ENCODE results near the gene KCNQ1. TPM values are rescaled to one million over a fixed set of nuclear protein-coding genes. Genes with fewer than 3 reads are reported as not detected.

KCNQ1 gene
- total and polyA plus RNA-seq, 2 donors (not counting 3 experiments of a cell fraction or from before 2014, with no cell fraction given), result 0.07 to 0.09 TPM

DNA sequence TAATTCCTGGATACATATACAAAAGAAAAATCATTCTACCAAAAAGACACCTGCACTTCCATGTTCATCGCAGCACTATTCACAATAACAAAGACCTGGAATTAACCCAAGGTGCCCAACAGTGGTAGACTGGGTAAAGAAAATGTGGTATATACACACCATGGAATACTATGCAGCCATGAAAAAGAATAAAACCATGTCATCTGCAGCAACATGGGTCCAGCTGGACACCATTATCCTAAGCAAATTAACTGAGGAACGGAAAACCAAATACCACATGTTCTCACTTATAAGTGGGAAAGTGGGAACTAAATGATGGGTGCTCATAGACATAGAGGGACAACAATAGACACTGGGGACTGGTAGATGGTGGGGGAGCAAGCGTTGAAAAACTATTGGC lies 5.0 kb upstream of the KCNQ1 start:
- Histone ChIP-seq H3K9ac (replicated peaks; ENCODE audit: extremely low read depth, insufficient read depth, low read length) (no peak overlapping the region), H3K36me3 (ENCODE audit: control insufficient read depth in 2 of 2, extremely low read depth in 1 of 2, insufficient read depth in 2 of 2, low read length in 2 of 2) (no peaks in the 10 kb centered on the region), H2AFZ (ENCODE audit: low read depth, low read length) (no peak overlapping the region), H3K9me1 (replicated peaks; ENCODE audit: control insufficient read depth, extremely low read depth, insufficient read depth, low read length) (no peaks in the 10 kb centered on the region), H3K4me3 (replicated peaks in 1 of 3; ENCODE audit: insufficient read depth in 1 of 3, low read depth in 1 of 3, low read length in 3 of 3) (no peak overlapping the region), H3K27me3 (ENCODE audit: control insufficient read depth in 2 of 2, insufficient read depth in 2 of 2, low read length in 2 of 2) (peaks cover 2 to 8% of the 10 kb centered on the region in 2 experiments), H3K79me2 (ENCODE audit: control insufficient read depth, insufficient read depth, low read length) (no peaks in the 10 kb centered on the region), H4K20me1 (replicated peaks; ENCODE audit: control insufficient read depth, extremely low read depth, insufficient read depth, low read length) (no peaks in the 10 kb centered on the region), H3K9me3 (replicated peaks; ENCODE audit: control insufficient read depth, insufficient read depth, low read length) (no peaks in the 10 kb centered on the region), H3K27ac (ENCODE audit: insufficient read depth, low read depth, low read length) (no peak overlapping the region), H3K4me1 (ENCODE audit: control insufficient read depth, extremely low read depth, insufficient read depth, low read length) (no peaks in the 10 kb centered on the region), H3K4me2 (ENCODE audit: insufficient read depth, low read length) (no peak overlapping the region)
- ChIA-PET CTCF (no interaction called here), POLR2A (no interaction called here)
- FAIRE-seq, result no peak
- no TSS peak for BruUV-seq (replicated peaks)
- no peak for DNase-seq (ENCODE audit: low read depth, low spot score)
- dilution Hi-C loops (cut with MboI; ENCODE audit: extremely low pct_ligation_motif_present, low sequenced_read_pairs) (no loop called here), intact Hi-C loops (cut with micrococcal nuclease) (no loop called here)
- TF ChIP-seq, protein P1, sequence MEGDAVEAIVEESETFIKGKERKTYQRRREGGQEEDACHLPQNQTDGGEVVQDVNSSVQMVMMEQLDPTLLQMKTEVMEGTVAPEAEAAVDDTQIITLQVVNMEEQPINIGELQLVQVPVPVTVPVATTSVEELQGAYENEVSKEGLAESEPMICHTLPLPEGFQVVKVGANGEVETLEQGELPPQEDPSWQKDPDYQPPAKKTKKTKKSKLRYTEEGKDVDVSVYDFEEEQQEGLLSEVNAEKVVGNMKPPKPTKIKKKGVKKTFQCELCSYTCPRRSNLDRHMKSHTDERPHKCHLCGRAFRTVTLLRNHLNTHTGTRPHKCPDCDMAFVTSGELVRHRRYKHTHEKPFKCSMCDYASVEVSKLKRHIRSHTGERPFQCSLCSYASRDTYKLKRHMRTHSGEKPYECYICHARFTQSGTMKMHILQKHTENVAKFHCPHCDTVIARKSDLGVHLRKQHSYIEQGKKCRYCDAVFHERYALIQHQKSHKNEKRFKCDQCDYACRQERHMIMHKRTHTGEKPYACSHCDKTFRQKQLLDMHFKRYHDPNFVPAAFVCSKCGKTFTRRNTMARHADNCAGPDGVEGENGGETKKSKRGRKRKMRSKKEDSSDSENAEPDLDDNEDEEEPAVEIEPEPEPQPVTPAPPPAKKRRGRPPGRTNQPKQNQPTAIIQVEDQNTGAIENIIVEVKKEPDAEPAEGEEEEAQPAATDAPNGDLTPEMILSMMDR (IDR thresholded peaks at IDR 0.05; ENCODE audit: extremely low read depth in 1 of 2, insufficient read depth in 1 of 2, low read depth in 1 of 2, low read length in 2 of 2), result no peak
- TF ChIP-seq JUN (IDR thresholded peaks at IDR 0.05; ENCODE audit: borderline replicate concordance, insufficient read depth, insufficient read length, low read depth) (no peak), POLR2AphosphoS5 (IDR thresholded peaks at IDR 0.05; ENCODE audit: insufficient read depth, low read depth, low read length) (no peak), EZH2 (IDR thresholded peaks at IDR 0.05; ENCODE audit: borderline replicate concordance, low read depth, low read length, severe bottlenecking) (no peak), FOS (IDR thresholded peaks at IDR 0.05; ENCODE audit: borderline replicate concordance, insufficient read depth, low read length) (no peak), POLR2A (IDR thresholded peaks at IDR 0.05; ENCODE audit: low read depth, low read length) (no peak), GATA2 (IDR thresholded peaks at IDR 0.05; ENCODE audit: insufficient read depth, insufficient read length, low read depth, low read length) (no peak), MYC (IDR thresholded peaks at IDR 0.05; ENCODE audit: low read depth, low read length) (no peak)
- TF ChIP-seq, protein P2, sequence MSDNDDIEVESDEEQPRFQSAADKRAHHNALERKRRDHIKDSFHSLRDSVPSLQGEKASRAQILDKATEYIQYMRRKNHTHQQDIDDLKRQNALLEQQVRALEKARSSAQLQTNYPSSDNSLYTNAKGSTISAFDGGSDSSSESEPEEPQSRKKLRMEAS (IDR thresholded peaks at IDR 0.05; ENCODE audit: insufficient read depth, insufficient read length), result no peak
